ENCODE measurements around the gene CAMK1D. TPM values are rescaled to one million over a fixed set of nuclear protein-coding genes. Genes with fewer than 3 reads are reported as not detected.

Gene CAMK1D
- polyA plus RNA-seq, 1 experiment = 8.2 TPM

- POLR2A ChIA-PET = no interaction called here
- peaks cover 16% of the 10 kb centered on the region for H3K9me3 ChIP-seq (ENCODE audit: control insufficient read depth, insufficient read depth, low read length)
- H3K4me3 ChIP-seq (ENCODE audit: low read depth, low read length) = no peak overlapping the region
- no peak overlapping the region for H3K27ac ChIP-seq (ENCODE audit: low read depth, low read length)
- H3K27me3 ChIP-seq (ENCODE audit: control insufficient read depth, insufficient read depth, low read length) = no peaks in the 10 kb centered on the region
- CTCF ChIA-PET = interaction anchor here (0.6 kb wide), 1 partner anchor 64 kb away, joined by 3 read pairs; no protein-coding TSS in a partner anchor
- no peak for DNase-seq (ENCODE audit: low read depth, low spot score)
- TF ChIP-seq CTCF (IDR thresholded peaks at IDR 0.05; ENCODE audit: low read depth, low read length) = no peak
These were observed 285.2 kb downstream of the CAMK1D start for GRCh38 chr10:12634621-12634931.

GRCh38 chr10:12635127-12635541 is 285.8 kb downstream of the CAMK1D start:
- Histone ChIP-seq H3K27ac (ENCODE audit: low read depth, low read length) (no peak overlapping the region), H3K4me3 (ENCODE audit: low read depth, low read length) (no peak overlapping the region), H3K27me3 (ENCODE audit: control insufficient read depth, insufficient read depth, low read length) (no peaks in the 10 kb centered on the region), H3K9me3 (ENCODE audit: control insufficient read depth, insufficient read depth, low read length) (peaks cover 16% of the 10 kb centered on the region)
- CTCF ChIA-PET = interaction anchor here (0.6 kb wide), 1 partner anchor 9 kb away, joined by 4 read pairs; no protein-coding TSS in a partner anchor
- no peak for DNase-seq (ENCODE audit: low read depth, low spot score)
- POLR2A ChIA-PET = no interaction called here
- TF ChIP-seq CTCF (IDR thresholded peaks at IDR 0.05; ENCODE audit: low read depth, low read length) = no peak

GRCh38 chr10:12636571-12636970 is 287.2 kb downstream of the CAMK1D start:
- no peak overlapping the region for H3K27ac ChIP-seq (ENCODE audit: low read depth, low read length)
- no peak for TF ChIP-seq CTCF (IDR thresholded peaks at IDR 0.05; ENCODE audit: low read depth, low read length)
- CTCF ChIA-PET = interaction anchor here (0.7 to 0.8 kb wide), 2 partner anchors 73 to 438 kb away, joined by 3 to 4 read pairs; no protein-coding TSS in a partner anchor
- peaks cover 11% of the 10 kb centered on the region for H3K9me3 ChIP-seq (ENCODE audit: control insufficient read depth, insufficient read depth, low read length)
- POLR2A ChIA-PET = no interaction called here
- no peak overlapping the region for H3K4me3 ChIP-seq (ENCODE audit: low read depth, low read length)
- H3K27me3 ChIP-seq (ENCODE audit: control insufficient read depth, insufficient read depth, low read length) = no peaks in the 10 kb centered on the region
- no peak for DNase-seq (ENCODE audit: low read depth, low spot score)

GRCh38 chr10:12637649-12638048 is 288.3 kb downstream of the CAMK1D start:
- DNase-seq (ENCODE audit: low read depth, low spot score) = no peak
- TF ChIP-seq CTCF (IDR thresholded peaks at IDR 0.05; ENCODE audit: low read depth, low read length) = no peak
- ChIA-PET CTCF (interaction anchor here (0.5 to 1.5 kb wide), 2 partner anchors 20 to 80 kb away, joined by 3 to 4 read pairs; no protein-coding TSS in a partner anchor), POLR2A (no interaction called here)
- Histone ChIP-seq H3K27me3 (ENCODE audit: control insufficient read depth, insufficient read depth, low read length) (no peaks in the 10 kb centered on the region), H3K4me3 (ENCODE audit: low read depth, low read length) (no peak overlapping the region), H3K9me3 (ENCODE audit: control insufficient read depth, insufficient read depth, low read length) (peaks cover 2% of the 10 kb centered on the region; the same call in 1 of the 2 replicates), H3K27ac (ENCODE audit: low read depth, low read length) (no peak overlapping the region)

GRCh38 chr10:12638103-12638502 is 288.8 kb downstream of the CAMK1D start:
- DNase-seq (ENCODE audit: low read depth, low spot score) = peak; percentile 11
- Histone ChIP-seq H3K9me3 (ENCODE audit: control insufficient read depth, insufficient read depth, low read length) (no peaks in the 10 kb centered on the region), H3K4me3 (ENCODE audit: low read depth, low read length) (no peak overlapping the region), H3K27ac (ENCODE audit: low read depth, low read length) (no peak overlapping the region), H3K27me3 (ENCODE audit: control insufficient read depth, insufficient read depth, low read length) (no peaks in the 10 kb centered on the region)
- no peak for TF ChIP-seq CTCF (IDR thresholded peaks at IDR 0.05; ENCODE audit: low read depth, low read length)
- ChIA-PET POLR2A (no interaction called here), CTCF (interaction anchor here (1.5 kb wide), 1 partner anchor 19 kb away, joined by 4 read pairs; no protein-coding TSS in a partner anchor)

Data from AG04450 (cell line).